ENCODE results near the gene CASP10.
"Not testable (repeated sequence)": the region's sequence is repeated elsewhere in the genome, so short reads cannot be mapped to it uniquely, and the experiment has no call there.

Gene CASP10

DNA sequence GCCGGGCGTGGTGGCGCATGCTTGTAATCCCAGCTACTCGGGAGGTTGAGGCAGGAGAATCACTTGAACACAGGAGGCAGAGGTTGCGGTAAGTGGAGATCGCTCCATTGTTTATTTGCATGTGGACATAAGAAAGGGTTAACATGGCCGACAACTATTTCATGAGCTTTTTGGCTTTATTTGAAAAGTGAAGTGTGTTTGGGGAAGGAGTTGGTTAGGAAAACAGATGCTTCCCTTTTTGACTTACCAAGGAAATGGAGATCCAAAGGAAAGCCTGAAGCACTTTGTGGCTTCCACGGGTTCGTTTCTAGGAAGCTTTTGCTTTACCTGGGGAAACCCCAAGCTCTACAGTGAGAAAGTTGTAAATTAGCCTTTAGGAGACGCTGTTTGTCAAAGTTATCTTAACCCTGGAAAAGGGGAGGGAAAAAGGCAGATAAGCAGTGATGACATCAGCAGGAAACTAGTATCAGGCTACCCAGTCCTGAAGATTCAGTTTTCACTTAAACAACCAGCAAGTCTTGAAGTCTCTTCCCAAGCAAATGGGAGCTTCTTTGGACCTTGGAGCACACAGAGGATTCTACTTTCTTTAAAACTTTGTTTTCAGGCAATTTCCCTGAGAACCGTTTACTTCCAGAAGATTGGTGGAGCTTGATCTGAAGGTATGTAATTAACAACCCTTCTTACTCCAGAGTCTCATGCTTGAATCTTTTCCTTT lies at the start of gene CASP10:
Gene CASP10 (plus strand): TSS at position 492 of the 715 bp plus-strand sequence. CDS start 2,637 bp downstream, outside the sequence.
- DNase-seq: no peak

GRCh38 chr2:201135386-201135785 lies 47.6 kb upstream of the CASP10 start:
- DNase-seq: no peak

GRCh38 chr2:201136889-201137321 lies 46.0 kb upstream of the CASP10 start:
- no peak for DNase-seq

DNA sequence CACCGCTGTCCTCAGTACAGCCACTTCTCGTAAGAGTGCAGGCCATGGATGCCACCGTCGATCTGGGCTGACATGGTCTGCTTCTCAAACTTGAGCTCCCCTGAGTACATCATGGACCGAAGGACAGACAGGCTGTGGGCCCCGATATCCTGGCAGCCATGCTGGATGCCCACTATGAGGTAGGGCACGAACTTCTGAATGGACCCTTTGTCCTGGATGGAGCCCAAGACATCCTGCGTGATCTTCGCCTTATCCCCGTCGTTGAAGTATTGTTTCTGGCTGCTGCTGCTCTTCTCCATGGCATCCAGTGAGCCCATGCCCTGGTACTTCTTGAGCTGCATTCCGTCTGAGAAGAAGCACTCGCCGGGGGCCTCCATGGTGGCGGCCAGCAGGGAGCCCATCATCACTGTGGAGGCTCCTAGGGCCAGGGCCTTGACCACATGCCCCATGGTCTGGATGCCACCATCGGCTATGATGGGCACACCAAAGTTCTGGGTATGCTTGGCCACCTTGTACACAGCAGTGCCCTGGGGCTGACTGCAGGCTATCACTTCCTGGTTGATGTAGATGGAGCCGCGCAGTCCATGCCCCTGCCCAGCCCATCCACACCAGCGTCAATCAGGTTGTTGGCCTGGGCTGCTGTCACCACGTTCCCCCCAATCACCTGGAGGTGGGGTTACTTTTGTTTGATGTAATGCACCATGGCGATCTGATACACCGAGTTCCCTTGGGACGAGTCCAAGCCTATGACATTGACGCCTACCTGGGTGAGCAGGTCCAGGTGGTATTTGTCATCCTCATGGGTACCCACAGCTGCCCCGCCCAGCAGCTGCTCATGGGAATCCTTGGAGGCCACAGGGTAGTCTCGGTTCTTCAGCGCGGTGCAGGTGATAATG lies 45.2 kb upstream of the CASP10 start:
- no peak for DNase-seq

DNA sequence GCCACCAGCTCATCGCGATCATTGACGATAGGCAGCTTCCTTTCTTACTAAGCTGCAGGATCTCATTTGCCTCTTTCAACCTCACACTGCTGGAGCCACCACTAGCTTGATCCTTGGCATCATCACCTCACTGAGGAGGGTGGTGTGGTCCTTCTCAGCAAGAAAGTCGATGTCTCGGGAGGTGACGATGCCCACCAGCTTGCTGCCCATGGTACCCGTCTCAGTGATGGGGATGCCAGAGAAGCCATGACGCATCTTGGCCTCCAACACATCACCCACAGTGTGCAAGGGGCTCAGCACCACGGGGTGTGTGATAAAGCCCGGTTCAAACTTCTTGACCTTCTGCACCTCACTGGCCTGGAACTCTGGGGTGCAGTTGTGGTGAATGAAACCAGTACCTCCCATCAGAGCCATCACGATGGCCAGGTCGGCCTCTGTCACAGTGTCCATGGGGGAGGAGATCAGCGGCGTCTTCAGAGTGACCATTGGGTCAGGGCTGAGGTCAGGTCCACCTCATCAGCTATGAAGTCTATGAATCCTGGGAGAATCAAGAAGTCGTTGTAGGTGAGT lies 44.5 kb upstream of the CASP10 start:
- DNase-seq: no peak

DNA sequence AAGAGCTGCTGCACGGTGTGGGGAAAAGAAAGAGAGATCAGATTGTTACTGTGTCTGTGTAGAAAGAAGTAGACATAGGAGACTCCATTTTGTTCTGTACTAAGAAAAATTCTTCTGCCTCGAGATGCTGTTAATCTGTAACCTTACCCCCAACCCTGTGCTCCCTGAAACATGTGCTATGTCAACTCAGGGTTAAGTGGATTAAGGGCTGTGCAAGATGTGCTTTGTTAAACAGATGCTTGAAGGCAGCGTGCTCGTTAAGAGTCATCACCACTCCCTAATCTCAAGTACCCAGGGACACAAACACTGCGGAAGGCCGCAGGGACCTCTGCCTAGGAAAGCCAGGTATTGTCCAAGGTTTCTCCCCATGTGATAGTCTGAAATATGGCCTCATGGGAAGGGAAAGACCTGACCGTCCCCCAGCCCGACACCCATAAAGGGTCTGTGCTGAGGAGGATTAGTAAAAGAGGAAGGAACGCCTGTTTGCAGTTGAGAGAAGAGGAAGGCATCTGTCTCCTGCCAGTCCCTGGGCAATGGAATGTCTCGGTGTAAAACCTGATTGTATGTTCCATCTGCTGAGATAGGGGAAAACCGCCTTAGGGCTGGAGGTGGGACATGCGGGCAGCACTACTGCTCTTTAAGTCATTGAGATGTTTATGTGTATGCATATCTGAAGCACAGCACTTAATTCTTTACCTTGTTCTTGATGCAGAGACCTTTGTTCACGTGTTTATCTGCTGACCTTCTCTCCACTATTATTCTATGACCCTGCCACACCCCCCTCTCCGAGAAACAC lies 43.8 kb upstream of the CASP10 start:
- DNase-seq: not testable (repeated sequence)

DNA sequence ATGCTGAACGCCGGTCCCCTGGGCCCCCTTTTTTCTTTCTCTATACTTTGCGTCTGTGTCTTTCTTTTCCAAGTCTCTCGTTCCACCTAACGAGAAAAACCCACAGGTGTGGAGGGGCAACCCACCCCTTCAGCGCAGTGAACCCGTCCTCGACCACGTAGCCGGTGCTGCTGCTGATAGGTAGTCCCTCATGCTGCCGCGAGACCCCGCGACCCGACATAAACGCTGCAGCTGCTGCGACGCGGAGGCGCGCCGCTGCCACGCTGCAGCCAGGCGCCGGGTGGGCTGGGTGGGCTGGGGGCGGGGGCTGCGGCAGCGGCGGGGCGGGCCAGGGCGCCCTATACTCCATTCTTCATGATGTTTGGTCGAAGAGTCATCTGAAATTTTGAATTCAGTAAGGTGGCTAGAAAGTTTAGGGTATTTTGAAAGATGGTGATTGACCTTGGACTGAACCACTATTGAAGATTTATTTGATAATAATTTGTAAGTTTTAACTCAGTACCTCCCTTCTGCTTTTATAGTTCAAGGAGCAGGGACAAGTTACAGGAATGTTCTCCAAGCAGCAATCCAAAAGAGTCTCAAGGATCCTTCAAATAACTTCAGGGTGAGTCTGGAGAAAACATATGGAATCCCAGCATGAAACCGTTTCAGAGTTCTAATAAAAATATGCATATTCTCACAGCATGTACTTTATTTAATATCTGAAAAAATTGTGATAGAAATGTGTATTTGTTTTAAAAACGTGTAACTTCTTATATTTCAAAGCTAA lies 42.9 kb upstream of the CASP10 start:
- DNase-seq: no peak

GRCh38 chr2:201144101-201145051 lies 38.6 kb upstream of the CASP10 start:
- no peak for DNase-seq

DNA sequence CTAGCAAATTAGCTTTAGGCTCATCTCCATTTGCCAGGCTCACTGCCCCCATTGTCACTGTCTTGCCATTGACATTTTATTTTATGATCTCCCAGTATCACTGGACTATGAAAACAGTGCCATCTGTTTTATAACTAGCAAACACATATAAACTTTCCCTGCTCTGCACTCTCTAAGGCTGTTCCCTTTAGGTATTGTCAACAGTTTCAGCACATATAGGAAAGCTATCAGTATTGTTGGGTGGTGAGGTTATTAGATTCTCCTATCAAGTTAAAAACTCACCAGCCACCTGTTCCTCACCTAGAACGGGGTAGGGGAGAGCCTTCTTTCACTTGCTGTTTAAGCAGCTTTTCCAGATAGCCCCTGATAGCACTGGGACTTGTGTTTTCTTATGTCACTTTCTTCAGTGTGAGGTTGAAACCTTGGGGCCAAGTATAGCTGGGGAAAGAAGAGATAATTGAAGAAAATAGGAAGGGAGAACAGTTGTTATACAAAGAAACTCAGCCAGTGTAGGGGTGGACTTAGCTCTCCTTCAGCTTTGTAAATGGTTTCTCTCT lies 34.4 kb upstream of the CASP10 start:
- DNase-seq: no peak

GRCh38 chr2:201149064-201149820 lies 33.7 kb upstream of the CASP10 start:
- DNase-seq: no peak

DNA sequence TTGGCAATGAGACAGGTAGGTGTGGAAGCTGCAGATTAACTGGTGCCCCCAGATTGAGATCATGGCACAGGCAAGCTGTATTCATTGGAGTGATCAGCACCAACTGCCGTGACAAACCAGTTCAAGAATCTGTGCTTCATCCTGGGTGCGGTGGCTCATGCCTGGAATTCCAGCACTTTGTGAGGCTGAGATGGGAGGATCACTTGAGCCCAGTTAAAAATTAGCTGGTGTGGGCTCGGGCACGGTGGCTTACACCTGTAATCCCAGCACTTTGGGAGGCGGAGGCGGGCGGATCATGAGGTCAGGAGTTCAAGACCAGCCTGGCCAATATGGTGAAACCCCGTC lies 33.1 kb upstream of the CASP10 start:
- not testable (repeated sequence) for DNase-seq

GRCh38 chr2:201150454-201151020 lies 32.4 kb upstream of the CASP10 start:
- DNase-seq: no peak

DNA sequence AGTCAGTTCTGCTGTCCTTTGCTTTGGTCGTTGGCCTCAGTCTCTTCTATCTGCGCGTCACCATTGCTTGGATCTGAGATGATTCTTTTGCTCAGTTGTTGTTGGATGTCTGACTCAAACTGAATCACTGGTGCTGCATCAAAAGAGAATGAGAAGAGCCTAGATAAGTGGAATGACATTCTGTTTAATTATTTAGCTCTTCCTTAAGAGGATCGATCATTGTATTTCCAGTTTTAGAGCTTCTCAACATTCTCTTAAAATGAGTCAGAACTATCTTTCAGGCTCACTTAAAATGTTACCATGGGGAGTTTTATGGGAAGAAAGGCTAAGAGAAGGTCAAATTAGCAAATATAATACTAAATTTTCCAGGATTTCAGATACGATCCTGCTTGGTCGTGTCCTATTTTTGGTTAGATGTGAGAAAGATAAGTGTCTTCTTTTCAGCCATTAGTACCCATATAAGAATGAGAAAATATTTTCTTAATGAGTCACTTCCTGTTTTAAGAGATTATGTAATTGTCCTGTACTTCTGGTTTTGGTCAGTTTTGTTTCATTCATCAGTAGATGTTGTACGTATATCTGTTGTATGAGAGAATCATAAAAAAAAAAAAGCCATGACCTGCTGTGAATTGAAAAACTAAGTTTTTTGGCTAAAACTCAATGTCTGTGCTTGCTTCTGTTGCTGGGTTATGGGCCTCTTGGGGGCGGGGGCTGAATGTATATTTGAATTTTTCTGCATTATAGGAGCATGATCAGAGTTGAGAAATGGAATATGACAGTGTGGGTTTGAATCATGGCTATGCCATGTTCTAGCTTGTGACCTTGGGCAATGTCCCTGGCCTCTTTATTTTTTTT lies 31.6 kb upstream of the CASP10 start:
- DNase-seq: no peak

DNA sequence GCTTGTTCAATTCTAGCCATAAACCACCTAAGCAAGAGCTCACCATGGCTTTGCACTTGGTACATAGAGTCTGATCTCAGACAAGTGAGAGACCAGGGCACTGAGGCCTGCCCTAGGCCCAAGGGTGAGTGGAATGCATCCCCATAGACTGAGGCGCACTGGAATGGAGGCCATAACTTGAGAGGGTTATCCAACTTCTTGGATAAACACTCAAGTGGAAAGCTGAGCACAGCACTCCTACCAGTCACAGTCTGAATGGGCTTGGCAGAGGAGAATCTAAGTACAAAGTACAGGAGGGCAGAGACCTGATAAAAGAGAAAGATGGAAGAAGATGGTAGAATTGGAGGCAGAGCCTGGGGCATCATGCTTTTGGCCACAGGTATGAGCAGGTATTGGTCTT lies 30.4 kb upstream of the CASP10 start:
- no peak for DNase-seq

DNA sequence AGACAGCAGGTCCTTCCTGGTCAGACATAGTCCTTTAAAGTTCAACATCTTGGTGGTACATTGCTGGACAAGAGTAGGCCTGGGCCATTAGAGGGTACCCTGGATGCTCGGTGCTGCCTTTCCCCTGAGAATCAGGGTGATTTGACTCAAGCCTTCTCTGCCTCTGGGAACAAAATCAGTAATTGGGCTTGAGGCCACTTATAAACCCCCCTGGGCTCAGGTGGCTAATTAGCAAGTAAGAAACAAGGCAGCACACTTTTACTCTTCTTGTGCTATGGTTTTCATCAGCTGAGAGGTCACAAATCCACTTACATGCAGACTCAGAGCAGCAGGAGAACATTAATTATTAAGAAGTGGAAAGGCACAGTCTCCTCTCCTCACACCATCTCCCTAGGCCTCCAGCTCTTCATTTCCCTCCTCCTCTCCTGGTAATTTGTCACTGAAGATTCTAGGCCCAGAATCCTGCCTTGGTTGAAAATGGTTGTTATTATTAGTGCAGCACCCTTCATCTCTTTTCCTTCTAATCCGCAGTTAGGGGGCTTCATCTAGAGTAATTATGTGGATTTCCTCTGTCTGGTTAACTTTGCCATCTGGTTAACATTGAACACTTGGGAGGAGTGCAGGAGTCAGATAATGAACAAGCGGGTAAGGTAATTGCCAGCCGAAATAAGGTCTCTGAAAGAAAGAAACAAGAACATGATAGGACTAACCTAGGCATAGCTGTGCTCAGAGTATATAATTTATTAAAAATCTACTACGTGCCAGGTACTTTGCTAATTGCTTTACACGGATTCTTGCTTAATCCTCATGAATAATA lies 29.7 kb upstream of the CASP10 start:
- no peak for DNase-seq

- DNase-seq: no peak
Observed at GRCh38 chr2:201154615-201155399, 28.1 kb upstream of the CASP10 start.

- no peak for DNase-seq
Observed at GRCh38 chr2:201156036-201156435, 26.9 kb upstream of the CASP10 start.
